ENCODE results near the gene ARL5A.

Gene ARL5A

GRCh38 chr2:151761687-151762086, 66.5 kb downstream of the ARL5A start:
- DNase-seq: no peak

DNA sequence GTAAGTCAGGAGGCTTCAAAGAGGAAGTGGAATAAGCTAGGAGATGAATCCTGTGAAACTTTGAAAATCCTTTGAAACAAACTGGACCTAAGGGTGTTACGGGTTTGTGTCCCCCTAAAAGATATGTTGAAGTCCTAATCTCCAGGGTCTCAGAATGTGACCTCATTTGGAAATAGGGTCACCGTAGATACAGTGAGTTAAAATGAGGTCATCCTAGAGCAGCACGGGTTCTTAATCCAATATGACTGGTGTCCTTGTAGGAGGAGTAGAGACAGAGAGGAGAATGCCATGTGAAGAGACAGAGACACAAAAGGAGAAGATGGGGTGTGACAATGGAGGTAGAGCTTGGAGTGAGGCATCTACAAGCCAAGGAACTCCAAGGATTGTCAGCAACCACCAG, 67.0 kb downstream of the ARL5A start:
- DNase-seq: no peak

DNA sequence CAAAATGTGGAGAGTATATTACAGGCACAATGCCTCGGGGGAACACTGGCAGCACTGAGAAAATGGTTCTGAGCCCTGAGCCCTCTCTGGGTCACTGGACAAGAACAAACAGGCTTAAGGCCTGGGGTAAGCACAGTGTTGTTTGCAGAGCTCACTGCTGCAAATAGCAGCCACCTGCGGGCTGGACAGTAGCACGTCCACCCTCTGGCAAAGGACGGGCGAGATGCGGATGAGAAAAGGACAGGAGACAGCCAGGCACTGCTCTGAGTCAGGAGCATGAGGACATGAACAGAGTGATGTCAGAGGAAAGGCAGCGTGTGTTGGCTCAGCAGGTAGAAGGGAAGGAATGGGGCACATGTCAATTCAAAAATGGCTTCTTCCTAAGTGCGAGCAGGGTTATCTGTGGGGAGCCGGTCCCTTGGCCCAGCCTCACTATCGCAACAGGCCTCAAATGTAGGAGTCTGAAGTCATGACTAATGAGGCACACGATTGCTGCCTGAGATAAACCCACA, 68.0 kb downstream of the ARL5A start:
- no peak for DNase-seq

DNA sequence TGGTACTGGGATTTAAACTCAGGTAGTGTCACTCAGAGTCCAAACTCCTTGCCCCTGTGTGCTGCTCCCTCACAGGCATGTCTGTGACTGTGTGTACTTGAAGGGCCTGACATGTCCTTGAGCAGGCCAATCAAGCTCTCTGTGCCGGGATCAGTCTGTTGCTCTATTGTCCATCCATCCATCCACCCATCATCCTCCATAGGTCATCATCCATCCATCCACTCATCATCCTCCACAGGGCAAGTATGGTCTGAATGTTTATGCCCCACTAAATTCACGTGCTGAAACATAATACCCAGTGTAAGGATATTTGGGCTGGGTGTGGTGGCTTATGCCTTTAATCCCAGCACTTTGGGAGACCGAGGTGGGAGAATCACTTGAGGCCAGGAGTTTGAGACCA, 69.5 kb downstream of the ARL5A start:
- DNase-seq: no peak

- no peak for DNase-seq
These were observed 70.4 kb downstream of the ARL5A start for GRCh38 chr2:151757861-151758260.

- no peak for DNase-seq
These were observed 71.4 kb downstream of the ARL5A start for GRCh38 chr2:151756820-151757219.

DNA sequence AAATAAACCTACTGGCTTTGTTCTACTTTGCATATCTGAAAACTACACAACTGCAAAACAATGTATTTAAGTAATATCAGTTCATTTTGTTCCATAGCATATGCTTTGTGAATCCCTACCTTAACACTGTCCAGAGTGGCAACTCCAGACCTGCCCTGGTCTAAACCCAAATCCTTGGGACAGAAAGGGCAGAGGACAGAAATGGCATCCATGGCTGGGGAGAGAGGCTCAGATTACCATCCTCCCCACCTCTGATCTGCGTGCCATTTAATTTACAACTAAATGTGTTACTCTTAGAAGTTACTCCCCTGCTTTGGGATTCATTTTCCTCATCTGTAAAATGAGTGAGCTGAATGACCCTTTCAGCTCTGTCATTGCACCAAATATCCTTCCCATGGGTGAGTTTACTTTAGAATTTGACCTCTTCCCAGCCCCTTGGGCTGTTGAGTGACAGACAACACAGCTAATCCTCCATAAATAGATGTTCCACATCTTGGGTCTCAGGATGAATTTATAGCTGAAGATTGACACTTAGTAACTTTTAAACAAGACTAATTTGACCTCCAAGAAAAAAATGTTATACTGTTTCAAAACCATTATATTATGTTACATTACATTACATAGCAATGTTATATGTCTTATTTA, 73.8 kb downstream of the ARL5A start:
- no peak for DNase-seq

- DNase-seq: no peak
These were observed 74.7 kb downstream of the ARL5A start for GRCh38 chr2:151753540-151753939.
